Measurements from ENCODE around the gene SELL. TPM values are rescaled to one million over a fixed set of nuclear protein-coding genes. Genes with fewer than 3 reads are reported as not detected.

The SELL gene
- 0.58 TPM in 1 of 2 replicates, not detected in the other for total RNA-seq (2014; rRNA removed; shearing (Covaris generic))

DNA sequence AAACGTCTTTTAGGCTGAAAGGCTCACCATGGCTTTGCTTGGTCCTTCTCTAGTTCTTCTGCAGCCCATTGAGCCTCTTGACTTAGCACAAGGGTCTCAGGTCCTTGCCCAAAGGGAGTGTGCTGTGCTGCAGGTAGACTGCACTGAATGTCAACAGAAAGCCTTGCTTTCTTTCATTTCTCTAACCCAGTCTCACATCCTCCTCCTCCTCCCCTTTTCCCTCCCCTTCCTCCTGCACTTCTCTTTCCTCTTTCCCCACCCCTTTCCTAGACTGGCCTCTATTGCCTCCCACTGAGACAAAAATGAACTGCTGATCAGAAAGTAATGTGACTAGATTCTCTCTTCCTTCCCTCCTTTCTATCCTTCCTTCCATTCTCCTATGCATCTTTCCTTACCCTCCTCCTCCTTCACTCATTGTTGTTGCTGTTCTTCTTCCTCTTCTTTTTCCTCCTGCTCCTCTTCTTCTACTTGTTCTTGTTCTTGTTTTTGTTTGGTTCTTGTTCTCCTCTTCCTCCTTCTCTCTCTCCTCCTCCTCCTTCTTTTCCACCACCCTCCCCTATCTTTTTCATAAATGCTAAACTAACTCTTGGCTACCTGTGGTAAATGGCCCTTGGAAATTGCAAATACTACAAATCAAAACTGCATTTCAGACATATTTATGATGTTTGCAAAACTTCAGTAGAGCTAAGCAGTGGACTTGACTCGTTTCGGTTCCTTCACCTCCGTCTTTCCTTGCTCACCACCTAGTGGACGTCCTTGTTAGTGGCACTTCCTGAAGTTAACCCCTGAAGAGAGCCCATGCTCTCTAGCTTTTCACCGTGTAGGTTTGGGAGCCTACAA, at the start of gene SELL:
SELL (minus strand) TSS at position 152 of the 840 bp plus-strand sequence; CDS start at position 30, 122 bp downstream.
- Histone ChIP-seq H3K9me3 (replicated peaks) (no peaks in the 10 kb centered on the region), H3K36me3 (no peaks in the 10 kb centered on the region), H3K27me3 (replicated peaks) (no peaks in the 10 kb centered on the region; the same call in 1 of the 2 replicates), H3K4me3 (peak within 1 kb of the TSS; percentile 19), H3K4me1 (replicated peaks) (0 out of 2 replicates have a peak, but pooled peaks cover 3% of the 10 kb centered on the region), H3K27ac (no peak within 1 kb of the TSS)
- DNase-seq (ENCODE audit: low read depth in 1 of 2, low spot score in 2 of 2): peak; percentile 41 to 61

DNA sequence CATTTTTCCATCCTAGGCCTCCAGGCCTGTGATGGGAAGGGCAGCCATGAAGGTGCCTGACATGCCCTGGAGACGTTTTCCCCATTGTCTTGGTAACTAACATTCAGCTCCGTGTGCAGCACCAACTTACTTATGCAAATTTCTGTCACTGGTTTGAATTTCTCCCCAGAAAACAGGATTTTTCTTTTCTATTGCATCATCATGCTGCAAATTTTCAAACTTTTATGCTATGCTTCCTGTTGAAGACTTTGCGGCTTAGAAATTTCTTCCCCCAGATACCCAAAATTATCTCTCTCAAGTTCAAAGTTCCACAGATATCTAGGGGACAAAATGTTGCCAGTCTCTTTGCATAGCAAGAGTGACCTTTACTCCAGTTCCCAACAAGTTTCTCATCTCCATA, 47.6 kb upstream of the SELL start:
- H3K4me3 ChIP-seq: no peak overlapping the region
- H3K27ac ChIP-seq: no peak overlapping the region
- no peaks in the 10 kb centered on the region for H3K4me1 ChIP-seq (replicated peaks)
- no peaks in the 10 kb centered on the region for H3K36me3 ChIP-seq
- H3K9me3 ChIP-seq (replicated peaks): no peaks in the 10 kb centered on the region
- H3K27me3 ChIP-seq (replicated peaks): no peaks in the 10 kb centered on the region
- no peak for DNase-seq (ENCODE audit: low read depth in 1 of 2, low spot score in 2 of 2)

DNA sequence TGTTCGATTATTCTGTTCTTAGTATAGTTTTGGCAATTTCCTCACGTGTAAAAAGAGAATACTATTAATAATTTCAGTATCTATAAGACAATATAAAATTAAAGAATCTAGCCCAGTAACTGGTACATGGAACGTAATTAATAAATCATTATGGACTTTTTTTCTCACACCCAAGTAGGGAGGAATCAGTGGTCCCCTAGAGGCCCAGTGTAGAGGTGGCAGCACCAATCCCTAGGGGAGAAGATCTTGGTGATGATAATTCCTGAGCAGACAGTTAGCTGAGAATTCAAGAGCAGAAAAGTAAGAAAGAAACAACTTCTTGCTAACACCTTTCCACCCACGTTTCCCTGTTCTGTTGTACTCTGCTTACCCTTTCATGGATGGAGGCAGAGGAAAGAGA, 42.1 kb upstream of the SELL start:
- peaks cover 9% of the 10 kb centered on the region for H3K4me1 ChIP-seq (replicated peaks)
- no peaks in the 10 kb centered on the region for H3K36me3 ChIP-seq
- no peak overlapping the region for H3K4me3 ChIP-seq
- H3K27ac ChIP-seq: no peak overlapping the region
- no peaks in the 10 kb centered on the region for H3K27me3 ChIP-seq (replicated peaks)
- no peaks in the 10 kb centered on the region for H3K9me3 ChIP-seq (replicated peaks)
- DNase-seq (ENCODE audit: low read depth in 1 of 2, low spot score in 2 of 2): no peak

DNA sequence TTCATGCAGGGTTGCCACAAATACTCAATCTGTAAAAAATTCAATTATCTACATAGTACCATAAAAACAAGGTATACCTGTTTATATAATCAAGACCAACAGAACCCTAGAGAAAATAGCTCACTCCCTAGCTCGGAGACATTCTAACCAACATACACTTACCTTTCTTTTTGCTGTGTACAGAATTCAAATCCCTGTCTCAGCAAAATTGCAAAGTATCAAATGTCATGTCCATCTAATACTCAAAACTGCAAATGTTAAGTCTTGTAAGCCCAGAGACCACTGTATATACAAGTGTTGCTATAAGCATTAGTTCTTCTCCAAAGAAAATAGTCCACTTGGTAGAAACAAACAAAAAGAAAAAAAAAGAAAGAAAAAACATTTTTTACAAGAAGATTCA, 38.6 kb upstream of the SELL start:
- H3K27me3 ChIP-seq (replicated peaks): no peaks in the 10 kb centered on the region
- H3K27ac ChIP-seq: no peak overlapping the region
- H3K4me3 ChIP-seq: no peak overlapping the region
- no peaks in the 10 kb centered on the region for H3K9me3 ChIP-seq (replicated peaks)
- DNase-seq (ENCODE audit: low read depth in 1 of 2, low spot score in 2 of 2): no peak
- peaks cover 24% of the 10 kb centered on the region for H3K4me1 ChIP-seq (replicated peaks)
- no peaks in the 10 kb centered on the region for H3K36me3 ChIP-seq

DNA sequence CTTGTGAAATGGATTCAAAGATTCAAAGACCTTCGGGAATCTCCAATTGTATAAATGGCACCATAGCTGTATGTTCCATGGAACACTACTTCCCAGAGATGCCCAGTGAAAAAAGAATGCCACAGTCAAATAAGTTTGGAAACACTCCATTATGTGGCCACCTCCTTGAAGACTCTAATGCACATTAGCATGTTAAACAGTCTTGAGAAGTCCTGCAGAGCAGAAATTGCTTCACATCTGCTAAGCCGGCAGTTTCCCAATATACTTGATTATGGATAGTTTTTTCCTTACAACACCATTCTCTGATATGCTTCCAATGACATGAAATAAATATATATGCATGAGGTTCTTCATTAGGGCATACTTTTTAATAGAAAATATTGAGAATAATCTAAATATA, 35.1 kb upstream of the SELL start:
- Histone ChIP-seq H3K9me3 (replicated peaks) (no peaks in the 10 kb centered on the region), H3K27ac (no peak overlapping the region), H3K27me3 (replicated peaks) (no peaks in the 10 kb centered on the region), H3K4me3 (no peak overlapping the region), H3K4me1 (replicated peaks) (peaks cover 37% of the 10 kb centered on the region), H3K36me3 (no peaks in the 10 kb centered on the region)
- no peak for DNase-seq (ENCODE audit: low read depth in 1 of 2, low spot score in 2 of 2)

DNA sequence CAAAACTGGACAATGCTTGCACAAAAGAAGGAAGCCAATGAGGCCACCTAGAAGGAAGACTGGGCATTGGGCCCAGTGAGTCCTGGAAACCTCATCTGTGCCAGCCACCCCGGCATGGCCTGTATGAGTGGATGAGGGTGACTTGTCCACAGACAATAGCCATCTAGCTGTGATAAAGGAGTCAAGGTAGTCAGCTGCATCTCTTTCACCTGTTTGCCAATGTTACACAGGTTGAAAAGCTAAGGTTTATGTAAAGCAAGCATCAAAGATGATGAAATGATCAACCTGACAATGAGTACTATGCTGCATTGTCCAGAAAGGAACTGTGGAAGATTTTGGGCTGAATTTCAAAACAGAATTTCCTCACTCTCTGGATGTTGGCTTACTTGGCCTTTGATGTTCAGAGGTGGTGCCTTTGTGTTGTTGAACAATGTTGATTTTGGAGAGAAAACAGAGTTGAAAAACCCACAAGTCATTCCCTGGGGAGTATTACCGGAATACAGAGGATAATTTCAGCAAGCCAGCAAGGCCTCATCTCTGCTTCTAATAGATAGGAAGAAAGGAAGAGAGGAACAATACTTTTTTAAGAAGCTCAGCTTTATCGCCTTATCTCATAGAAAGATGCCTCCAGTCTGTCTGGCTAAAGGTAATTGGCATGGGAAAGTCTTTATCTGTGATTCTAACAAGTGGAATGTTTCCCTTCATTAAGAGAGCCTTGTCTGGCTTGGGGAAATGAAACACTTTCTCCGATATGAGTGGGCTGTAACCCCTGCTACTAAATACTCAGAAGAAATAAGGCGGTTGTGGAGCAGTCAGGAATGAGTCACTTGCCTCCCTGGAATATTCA, 33.8 kb upstream of the SELL start:
- Histone ChIP-seq H3K27me3 (replicated peaks) (no peaks in the 10 kb centered on the region), H3K4me1 (replicated peaks) (peaks cover 50% of the 10 kb centered on the region), H3K27ac (peak overlapping the region; percentile 43), H3K9me3 (replicated peaks) (no peaks in the 10 kb centered on the region), H3K4me3 (no peak overlapping the region), H3K36me3 (no peaks in the 10 kb centered on the region)
- peak in 1 of 2 experiments; percentile 48 for DNase-seq (ENCODE audit: low read depth in 1 of 2, low spot score in 2 of 2)

DNA sequence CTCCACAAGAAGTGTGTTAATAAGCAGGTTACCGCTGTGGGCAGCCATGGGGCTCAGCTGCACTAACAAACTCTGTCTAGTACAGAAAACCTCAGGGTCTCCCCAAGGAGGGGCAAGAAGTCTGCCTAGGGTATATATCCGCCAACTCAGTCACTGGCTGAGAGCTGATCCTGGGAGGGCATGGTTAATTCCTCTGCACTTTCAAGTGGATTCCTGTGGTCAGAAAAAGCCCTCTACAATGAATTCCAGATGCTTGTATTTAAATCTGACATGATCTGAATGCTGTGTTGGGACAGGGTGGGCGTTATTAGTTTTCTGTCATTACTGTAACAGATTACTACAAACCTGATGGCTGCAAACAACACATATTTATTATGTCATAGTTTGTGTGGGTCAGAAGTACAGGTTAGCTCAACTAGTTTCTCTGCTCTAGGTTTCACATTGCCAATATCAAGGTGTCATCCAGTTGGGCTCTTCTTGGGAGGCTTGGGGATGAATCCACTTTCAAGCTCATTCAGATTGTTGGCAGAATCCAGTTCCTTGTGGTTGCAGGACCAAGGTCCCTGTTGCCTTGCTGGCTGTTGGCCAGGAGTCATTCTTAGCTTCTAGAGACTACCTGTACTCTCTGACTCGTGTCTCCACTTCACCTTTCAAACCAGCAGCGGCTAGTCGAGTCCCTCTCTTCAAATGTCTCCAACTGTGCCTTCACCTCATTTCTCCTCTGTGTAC, 30.4 kb upstream of the SELL start:
- Histone ChIP-seq H3K27ac (peak overlapping the region; percentile 82), H3K4me3 (no peak overlapping the region), H3K27me3 (replicated peaks) (no peaks in the 10 kb centered on the region), H3K36me3 (no peaks in the 10 kb centered on the region), H3K4me1 (replicated peaks) (peaks cover 63% of the 10 kb centered on the region), H3K9me3 (replicated peaks) (no peaks in the 10 kb centered on the region)
- DNase-seq (ENCODE audit: low read depth in 1 of 2, low spot score in 2 of 2): peak; percentile 83 to 94

DNA sequence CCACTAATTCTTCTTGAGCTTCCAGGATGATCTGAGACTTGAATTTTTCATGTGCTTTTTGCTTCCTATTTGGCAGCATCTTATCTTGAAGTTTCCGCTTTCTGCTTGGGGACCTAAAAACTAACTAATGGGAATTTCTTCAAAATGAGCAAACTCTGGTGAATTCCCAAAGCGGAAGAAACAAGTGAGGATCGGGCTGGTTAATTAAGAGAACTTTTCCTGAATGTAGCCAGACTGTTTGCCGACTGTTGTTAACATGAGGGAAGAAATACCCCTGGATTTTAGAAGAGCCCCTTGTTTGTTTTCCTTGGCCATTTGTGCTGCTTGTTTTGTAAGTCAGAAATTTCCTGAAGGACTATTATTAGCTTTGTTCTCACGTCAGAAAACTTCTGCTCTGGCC, 28.6 kb upstream of the SELL start:
- Histone ChIP-seq H3K4me3 (no peak overlapping the region), H3K36me3 (no peaks in the 10 kb centered on the region), H3K27ac (peak overlapping the region; percentile 82), H3K9me3 (replicated peaks) (no peaks in the 10 kb centered on the region), H3K27me3 (replicated peaks) (no peaks in the 10 kb centered on the region), H3K4me1 (replicated peaks) (peaks cover 48% of the 10 kb centered on the region)
- peak in 1 of 2 experiments; percentile 68 for DNase-seq (ENCODE audit: low read depth in 1 of 2, low spot score in 2 of 2)

DNA sequence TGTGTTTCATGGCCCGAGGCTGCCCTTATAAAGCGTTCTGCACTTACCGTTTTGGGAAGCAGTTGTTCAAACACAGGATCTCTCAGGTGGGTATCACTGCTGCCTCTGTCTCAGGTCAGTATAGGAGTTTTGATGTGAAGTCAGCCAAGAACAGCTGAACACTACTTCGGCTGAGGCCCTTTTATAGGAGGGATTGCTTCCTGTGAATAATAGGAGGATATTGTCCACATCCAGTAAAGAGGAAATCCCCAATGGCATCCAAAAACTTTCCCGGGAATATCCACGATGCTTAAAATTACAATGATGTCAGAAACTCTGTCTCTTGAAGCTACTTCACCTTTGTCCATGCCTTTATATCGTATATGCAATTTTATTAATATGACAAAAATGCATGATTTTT, 22.5 kb upstream of the SELL start, which contains the start of gene SELE:
SELE (minus strand) TSS at position 156 of the 400 bp plus-strand sequence. CDS start 467 bp downstream, outside the sequence.
- H3K4me3 ChIP-seq: no peak within 1 kb of the TSS
- peaks cover 3% of the 10 kb centered on the region; the same call in 1 of the 2 replicates for H3K4me1 ChIP-seq (replicated peaks)
- H3K9me3 ChIP-seq (replicated peaks): no peaks in the 10 kb centered on the region
- H3K36me3 ChIP-seq: no peaks in the 10 kb centered on the region
- DNase-seq (ENCODE audit: low read depth in 1 of 2, low spot score in 2 of 2): no peak
- H3K27ac ChIP-seq: no peak within 1 kb of the TSS
- no peaks in the 10 kb centered on the region for H3K27me3 ChIP-seq (replicated peaks)

DNA sequence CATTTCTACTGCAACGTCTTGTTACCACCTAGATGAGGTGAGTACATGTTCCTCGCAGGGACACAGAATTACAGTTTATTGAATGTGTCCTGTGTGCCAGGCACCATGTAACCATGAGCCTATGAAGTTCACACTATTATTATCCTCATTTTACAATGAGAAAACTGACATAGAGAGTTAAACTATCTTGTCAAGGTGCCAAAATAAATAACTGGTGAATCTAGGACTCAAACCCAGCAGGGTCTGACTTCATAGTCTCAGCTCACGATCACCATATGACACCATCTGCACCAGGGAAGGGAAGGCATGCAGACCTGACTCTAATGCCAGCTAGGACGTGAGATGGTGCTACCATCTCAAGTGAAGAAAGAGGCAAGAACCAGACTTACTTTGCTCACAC, 20.0 kb upstream of the SELL start:
- DNase-seq (ENCODE audit: low read depth in 1 of 2, low spot score in 2 of 2): no peak
- Histone ChIP-seq H3K4me1 (replicated peaks) (no peaks in the 10 kb centered on the region), H3K27me3 (replicated peaks) (no peaks in the 10 kb centered on the region), H3K27ac (no peak overlapping the region), H3K4me3 (no peak overlapping the region), H3K9me3 (replicated peaks) (no peaks in the 10 kb centered on the region), H3K36me3 (no peaks in the 10 kb centered on the region)

DNA sequence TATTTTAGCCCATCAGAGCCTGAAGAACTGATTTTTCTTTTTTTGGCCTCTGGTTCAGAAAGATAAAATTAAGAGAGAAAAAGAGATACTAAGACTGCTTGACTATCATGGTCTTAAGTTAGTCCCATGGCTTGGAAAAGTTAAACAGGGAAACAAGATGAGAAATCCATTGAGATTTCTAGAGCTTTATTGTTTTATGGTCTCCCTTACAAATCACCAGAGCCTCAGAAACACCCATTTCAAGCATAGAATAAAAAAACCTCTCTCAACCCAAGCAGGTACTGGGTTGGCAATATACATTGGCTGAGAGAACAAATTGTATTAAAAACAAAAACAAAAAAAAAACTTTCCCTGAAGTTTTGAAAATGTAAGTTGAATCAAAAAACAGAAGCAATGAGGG, 18.6 kb upstream of the SELL start:
- H3K4me1 ChIP-seq (replicated peaks): no peaks in the 10 kb centered on the region
- H3K27ac ChIP-seq: no peak overlapping the region
- DNase-seq (ENCODE audit: low read depth in 1 of 2, low spot score in 2 of 2): no peak
- H3K9me3 ChIP-seq (replicated peaks): no peaks in the 10 kb centered on the region
- no peaks in the 10 kb centered on the region for H3K27me3 ChIP-seq (replicated peaks)
- H3K4me3 ChIP-seq: no peak overlapping the region
- no peaks in the 10 kb centered on the region for H3K36me3 ChIP-seq

DNA sequence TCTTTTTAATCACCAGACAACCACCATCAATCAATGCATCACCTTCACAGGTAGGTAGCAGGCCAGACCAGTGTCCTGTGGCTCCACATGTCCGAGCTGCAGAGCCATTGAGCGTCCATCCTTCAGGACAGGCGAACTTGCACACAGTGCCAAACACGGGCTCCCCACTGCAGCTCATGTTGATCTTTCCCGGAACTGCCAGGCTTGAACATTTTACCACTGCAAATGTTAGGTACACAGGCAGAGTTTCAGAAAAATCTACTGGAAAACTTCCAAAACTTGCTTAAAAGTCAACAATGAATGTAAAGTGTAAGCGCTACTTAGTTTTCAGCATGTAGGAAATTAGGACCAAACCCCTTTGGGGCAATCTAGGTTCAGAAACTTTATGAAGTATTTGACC, 15.9 kb upstream of the SELL start:
- Histone ChIP-seq H3K9me3 (replicated peaks) (no peaks in the 10 kb centered on the region), H3K4me1 (replicated peaks) (peaks cover 19% of the 10 kb centered on the region), H3K4me3 (no peak overlapping the region), H3K27ac (no peak overlapping the region), H3K36me3 (no peaks in the 10 kb centered on the region), H3K27me3 (replicated peaks) (no peaks in the 10 kb centered on the region)
- no peak for DNase-seq (ENCODE audit: low read depth in 1 of 2, low spot score in 2 of 2)

DNA sequence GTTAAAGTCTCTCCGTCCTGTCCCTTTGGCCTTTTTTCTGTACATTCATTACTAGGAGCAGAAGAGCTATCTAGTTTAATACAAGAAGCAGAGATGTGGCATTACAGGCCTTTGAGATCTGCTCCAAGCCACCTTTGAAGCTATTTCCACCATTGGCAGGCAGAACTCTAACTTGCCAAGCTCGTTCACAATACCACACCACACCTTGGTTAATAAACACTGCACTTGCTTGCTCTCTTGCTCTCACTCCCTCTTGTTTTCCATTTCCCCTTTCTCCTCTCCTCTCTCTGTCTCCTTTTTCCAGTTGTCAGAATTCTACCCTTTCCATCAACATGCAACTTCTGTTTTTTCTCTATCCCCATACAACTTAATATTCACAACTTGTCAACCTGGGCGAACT, 15.4 kb upstream of the SELL start:
- H3K36me3 ChIP-seq: no peaks in the 10 kb centered on the region
- no peak overlapping the region for H3K27ac ChIP-seq
- no peaks in the 10 kb centered on the region for H3K27me3 ChIP-seq (replicated peaks)
- peaks cover 24% of the 10 kb centered on the region for H3K4me1 ChIP-seq (replicated peaks)
- H3K4me3 ChIP-seq: no peak overlapping the region
- no peaks in the 10 kb centered on the region for H3K9me3 ChIP-seq (replicated peaks)
- no peak for DNase-seq (ENCODE audit: low read depth in 1 of 2, low spot score in 2 of 2)
